IMR-90 (cell line): ENCODE results near the gene ITPR2.

ENCODE experiments used
- CEBPB ChIP-seq: IDR thresholded peaks from 2 replicates; pipeline ENCODE4 v1.6.1; 2012; ENCODE audit warnings: low read depth, low read length, improper control_type of control experiment
- CHD1 ChIP-seq: IDR thresholded peaks from 2 replicates; pipeline ENCODE4 v1.6.1; 2012; ENCODE audit warnings: low read depth, low read length, improper control_type of control experiment
- FOS ChIP-seq: fragments of 150-350 bp; IDR thresholded peaks from 2 replicates; pipeline ENCODE4 v1.6.1; 2016; ENCODE audit warnings: low read depth, low read length
- MAFK ChIP-seq: IDR thresholded peaks from 2 replicates; pipeline ENCODE4 v1.6.1; 2012; ENCODE audit warnings: low read depth, low read length, improper control_type of control experiment
- MAZ ChIP-seq: IDR thresholded peaks from 2 replicates; pipeline ENCODE4 v1.6.1; 2012; ENCODE audit warnings: low read depth, mild to moderate bottlenecking, low read length, improper control_type of control experiment, moderate library complexity, borderline replicate concordance
- NFE2L2 ChIP-seq: fragments of 150-350 bp; IDR thresholded peaks from 2 replicates; pipeline ENCODE4 v1.6.1; 2016; ENCODE audit warnings: low read depth, mild to moderate bottlenecking, low read length
- POLR2A ChIP-seq: IDR thresholded peaks from 2 replicates; pipeline ENCODE4 v1.6.1; 2012; ENCODE audit warnings: mild to moderate bottlenecking, low read depth, low read length
- RAD21 ChIP-seq: IDR thresholded peaks from 2 replicates; pipeline ENCODE4 v1.6.1; 2012; ENCODE audit warnings: low read length, improper control_type of control experiment
- RCOR1 ChIP-seq: IDR thresholded peaks from 2 replicates; pipeline ENCODE4 v1.6.1; 2012; ENCODE audit warnings: mild to moderate bottlenecking, low read length, improper control_type of control experiment; ENCODE audit not compliant: insufficient replicate concordance
- RFX5 ChIP-seq: IDR thresholded peaks from 2 replicates; pipeline ENCODE4 v1.8.0; 2012; ENCODE audit warnings: low read depth, mild to moderate bottlenecking, low read length, moderate library complexity
- SMC3 ChIP-seq: fragments of 150-350 bp; IDR thresholded peaks from 2 replicates; pipeline ENCODE4 v1.6.1; 2016; ENCODE audit warnings: low read depth, mild to moderate bottlenecking, antibody characterized with exemption, low read length, moderate library complexity
- TF ChIP-seq, protein P1 (sequence below): conservative IDR thresholded peaks from 2 replicates; pipeline ENCODE4 v1.5.1; 2012; ENCODE audit warnings: mild to moderate bottlenecking, low read depth, low read length, improper control_type of control experiment
- TF ChIP-seq, protein P2 (sequence below): fragments of 150-350 bp; IDR thresholded peaks from 2 replicates; pipeline ENCODE4 v1.6.1; 2016; ENCODE audit warnings: low read depth, mild to moderate bottlenecking, low read length, moderate library complexity, borderline replicate concordance
- TF ChIP-seq, protein P3 (sequence below): fragments of 150-350 bp; IDR thresholded peaks from 2 replicates; pipeline ENCODE4 v1.6.1; 2017; ENCODE audit warnings: mild to moderate bottlenecking, antibody characterized with exemption, low read length, low read depth

DNA sequence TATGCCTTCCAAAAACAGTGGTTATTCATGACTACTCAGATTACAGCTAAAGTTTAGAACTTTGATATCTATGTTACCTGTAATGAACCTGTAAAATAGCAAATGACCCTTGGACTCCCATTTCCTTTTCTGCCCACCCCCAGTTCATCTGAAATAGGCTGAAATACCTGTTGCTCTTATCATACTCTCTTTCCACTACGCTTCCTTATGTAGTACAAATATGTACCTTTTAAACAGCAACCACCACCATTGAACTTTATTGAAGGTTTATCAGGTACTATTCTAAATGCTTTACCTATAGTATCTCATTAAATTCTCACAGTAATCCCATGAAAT lies 398.0 kb downstream of the ITPR2 start:
- no peak for TF ChIP-seq POLR2A
- TF ChIP-seq, protein P1, sequence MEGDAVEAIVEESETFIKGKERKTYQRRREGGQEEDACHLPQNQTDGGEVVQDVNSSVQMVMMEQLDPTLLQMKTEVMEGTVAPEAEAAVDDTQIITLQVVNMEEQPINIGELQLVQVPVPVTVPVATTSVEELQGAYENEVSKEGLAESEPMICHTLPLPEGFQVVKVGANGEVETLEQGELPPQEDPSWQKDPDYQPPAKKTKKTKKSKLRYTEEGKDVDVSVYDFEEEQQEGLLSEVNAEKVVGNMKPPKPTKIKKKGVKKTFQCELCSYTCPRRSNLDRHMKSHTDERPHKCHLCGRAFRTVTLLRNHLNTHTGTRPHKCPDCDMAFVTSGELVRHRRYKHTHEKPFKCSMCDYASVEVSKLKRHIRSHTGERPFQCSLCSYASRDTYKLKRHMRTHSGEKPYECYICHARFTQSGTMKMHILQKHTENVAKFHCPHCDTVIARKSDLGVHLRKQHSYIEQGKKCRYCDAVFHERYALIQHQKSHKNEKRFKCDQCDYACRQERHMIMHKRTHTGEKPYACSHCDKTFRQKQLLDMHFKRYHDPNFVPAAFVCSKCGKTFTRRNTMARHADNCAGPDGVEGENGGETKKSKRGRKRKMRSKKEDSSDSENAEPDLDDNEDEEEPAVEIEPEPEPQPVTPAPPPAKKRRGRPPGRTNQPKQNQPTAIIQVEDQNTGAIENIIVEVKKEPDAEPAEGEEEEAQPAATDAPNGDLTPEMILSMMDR, result no peak
- TF ChIP-seq CEBPB, result no peak
- no peak for TF ChIP-seq FOS
- no peak for TF ChIP-seq SMC3
- no peak for TF ChIP-seq NFE2L2
- no peak for TF ChIP-seq RAD21
- TF ChIP-seq, protein P2, sequence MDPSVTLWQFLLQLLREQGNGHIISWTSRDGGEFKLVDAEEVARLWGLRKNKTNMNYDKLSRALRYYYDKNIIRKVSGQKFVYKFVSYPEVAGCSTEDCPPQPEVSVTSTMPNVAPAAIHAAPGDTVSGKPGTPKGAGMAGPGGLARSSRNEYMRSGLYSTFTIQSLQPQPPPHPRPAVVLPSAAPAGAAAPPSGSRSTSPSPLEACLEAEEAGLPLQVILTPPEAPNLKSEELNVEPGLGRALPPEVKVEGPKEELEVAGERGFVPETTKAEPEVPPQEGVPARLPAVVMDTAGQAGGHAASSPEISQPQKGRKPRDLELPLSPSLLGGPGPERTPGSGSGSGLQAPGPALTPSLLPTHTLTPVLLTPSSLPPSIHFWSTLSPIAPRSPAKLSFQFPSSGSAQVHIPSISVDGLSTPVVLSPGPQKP, result no peak
- TF ChIP-seq, protein P3, sequence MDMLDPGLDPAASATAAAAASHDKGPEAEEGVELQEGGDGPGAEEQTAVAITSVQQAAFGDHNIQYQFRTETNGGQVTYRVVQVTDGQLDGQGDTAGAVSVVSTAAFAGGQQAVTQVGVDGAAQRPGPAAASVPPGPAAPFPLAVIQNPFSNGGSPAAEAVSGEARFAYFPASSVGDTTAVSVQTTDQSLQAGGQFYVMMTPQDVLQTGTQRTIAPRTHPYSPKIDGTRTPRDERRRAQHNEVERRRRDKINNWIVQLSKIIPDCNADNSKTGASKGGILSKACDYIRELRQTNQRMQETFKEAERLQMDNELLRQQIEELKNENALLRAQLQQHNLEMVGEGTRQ, result no peak
- TF ChIP-seq RFX5, result no peak
- TF ChIP-seq MAZ, result no peak
- no peak for TF ChIP-seq RCOR1
- no peak for TF ChIP-seq MAFK
- no peak for TF ChIP-seq CHD1
